Measurements from ENCODE around the gene ENDOV. TPM values are rescaled to one million over a fixed set of nuclear protein-coding genes. Genes with fewer than 3 reads are reported as not detected.

ENDOV gene
- total and polyA plus RNA-seq, 2 donors from 2014 or later, result 20.3 to 28.0 TPM

DNA sequence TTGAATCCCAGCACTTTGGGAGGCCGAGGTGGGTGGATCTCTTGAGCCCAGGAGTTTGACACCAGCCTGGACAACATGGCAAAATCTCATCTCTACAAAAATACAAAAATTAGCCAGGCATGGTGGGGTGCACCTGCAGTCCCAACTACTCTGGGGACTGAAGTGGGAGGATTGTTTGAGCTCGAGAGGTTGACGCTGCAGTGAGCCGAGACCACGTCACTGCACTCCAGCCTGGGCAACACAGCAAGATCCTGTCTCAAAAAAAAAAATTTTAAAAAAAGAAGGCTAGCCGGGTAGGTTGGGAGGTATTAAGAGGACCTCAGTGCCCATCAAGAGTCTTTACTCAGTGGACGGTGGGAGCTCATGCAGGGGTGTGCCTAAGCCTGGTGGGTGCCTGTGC, 65.3 kb downstream of the ENDOV start:
- no peak for FAIRE-seq
- TF ChIP-seq, protein P1, sequence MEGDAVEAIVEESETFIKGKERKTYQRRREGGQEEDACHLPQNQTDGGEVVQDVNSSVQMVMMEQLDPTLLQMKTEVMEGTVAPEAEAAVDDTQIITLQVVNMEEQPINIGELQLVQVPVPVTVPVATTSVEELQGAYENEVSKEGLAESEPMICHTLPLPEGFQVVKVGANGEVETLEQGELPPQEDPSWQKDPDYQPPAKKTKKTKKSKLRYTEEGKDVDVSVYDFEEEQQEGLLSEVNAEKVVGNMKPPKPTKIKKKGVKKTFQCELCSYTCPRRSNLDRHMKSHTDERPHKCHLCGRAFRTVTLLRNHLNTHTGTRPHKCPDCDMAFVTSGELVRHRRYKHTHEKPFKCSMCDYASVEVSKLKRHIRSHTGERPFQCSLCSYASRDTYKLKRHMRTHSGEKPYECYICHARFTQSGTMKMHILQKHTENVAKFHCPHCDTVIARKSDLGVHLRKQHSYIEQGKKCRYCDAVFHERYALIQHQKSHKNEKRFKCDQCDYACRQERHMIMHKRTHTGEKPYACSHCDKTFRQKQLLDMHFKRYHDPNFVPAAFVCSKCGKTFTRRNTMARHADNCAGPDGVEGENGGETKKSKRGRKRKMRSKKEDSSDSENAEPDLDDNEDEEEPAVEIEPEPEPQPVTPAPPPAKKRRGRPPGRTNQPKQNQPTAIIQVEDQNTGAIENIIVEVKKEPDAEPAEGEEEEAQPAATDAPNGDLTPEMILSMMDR (IDR thresholded peaks at IDR 0.05; ENCODE audit: borderline replicate concordance, extremely low read depth, insufficient read depth), result no peak
- H3K27me3 ChIP-seq (ENCODE audit: control insufficient read depth, insufficient read depth, low read length), result peaks cover 21% of the 10 kb centered on the region
- H3K4me1 ChIP-seq (ENCODE audit: control insufficient read depth in 2 of 3, insufficient read depth in 2 of 3, low read depth in 1 of 3, low read length in 3 of 3), result peaks cover 0 to 15% (median 0%) of the 10 kb centered on the region in 3 donors
- no peak for DNase-seq
- no peaks in the 10 kb centered on the region for H3K9me3 ChIP-seq (ENCODE audit: control insufficient read depth in 2 of 3, insufficient read depth in 1 of 3, low read length in 3 of 3)
- H3K36me3 ChIP-seq (ENCODE audit: control insufficient read depth in 2 of 3, insufficient read depth in 3 of 3, low read length in 3 of 3), result no peaks in the 10 kb centered on the region
- H3K27ac ChIP-seq (ENCODE audit: low read depth in 2 of 2, low read length in 2 of 2), result no peak overlapping the region
- no peak overlapping the region for H3K9ac ChIP-seq (ENCODE audit: low read length in 3 of 3)
- intact Hi-C loops (cut with DNase I), result no loop called here
- H3K4me3 ChIP-seq (ENCODE audit: low read length in 3 of 3), result no peak overlapping the region

DNA sequence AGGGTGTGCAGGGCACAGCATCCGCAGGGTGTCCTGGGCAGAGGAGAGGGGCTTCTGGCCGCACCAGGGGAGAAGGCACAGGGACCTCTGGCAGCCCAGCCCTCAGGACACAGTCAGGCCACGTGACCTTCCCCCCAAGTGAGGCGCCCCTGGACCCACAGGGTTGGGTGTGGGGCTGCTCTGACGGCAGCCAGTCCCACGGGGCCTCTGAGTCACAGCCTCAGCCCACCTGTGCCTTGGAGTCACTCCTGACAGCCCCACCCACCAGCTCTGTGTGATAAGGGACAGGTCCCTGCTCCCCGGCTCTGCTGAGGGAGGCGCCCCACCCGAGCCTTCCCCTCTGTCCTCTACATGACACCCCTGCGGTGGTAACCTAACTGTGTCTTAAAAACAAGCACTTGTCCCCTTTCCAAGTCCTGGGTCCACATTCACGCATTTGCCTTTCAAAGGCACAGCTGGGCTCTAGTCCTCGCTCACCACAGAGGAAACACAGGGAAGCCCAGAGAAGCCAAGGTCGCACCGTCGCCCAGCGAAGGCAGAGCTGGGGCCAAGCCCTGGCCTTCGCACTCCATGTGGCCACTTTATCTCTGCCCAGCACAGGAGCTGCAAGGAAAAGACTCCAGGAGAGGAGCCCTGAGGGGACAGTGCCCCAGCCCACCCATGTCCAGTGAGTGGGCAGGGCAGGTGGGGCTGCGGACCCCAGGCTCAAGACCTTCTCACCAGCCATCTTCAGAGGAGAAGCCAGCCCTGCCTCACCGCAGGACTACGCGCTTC, 66.5 kb downstream of the ENDOV start:
- Histone ChIP-seq H3K4me1 (ENCODE audit: control insufficient read depth in 2 of 3, insufficient read depth in 2 of 3, low read depth in 1 of 3, low read length in 3 of 3) (peaks cover 0 to 7% (median 0%) of the 10 kb centered on the region in 3 donors), H3K9me3 (ENCODE audit: control insufficient read depth in 2 of 3, insufficient read depth in 1 of 3, low read length in 3 of 3) (no peaks in the 10 kb centered on the region), H3K4me3 (ENCODE audit: low read length in 3 of 3) (no peak overlapping the region), H3K9ac (ENCODE audit: low read length in 3 of 3) (no peak overlapping the region), H3K27ac (ENCODE audit: low read depth in 2 of 2, low read length in 2 of 2) (no peak overlapping the region), H3K27me3 (ENCODE audit: control insufficient read depth, insufficient read depth, low read length) (peaks cover 21% of the 10 kb centered on the region), H3K36me3 (ENCODE audit: control insufficient read depth in 2 of 3, insufficient read depth in 3 of 3, low read length in 3 of 3) (no peaks in the 10 kb centered on the region)
- DNase-seq (no peak), FAIRE-seq (no peak)
- TF ChIP-seq, protein P1 (IDR thresholded peaks at IDR 0.05; ENCODE audit: borderline replicate concordance, extremely low read depth, insufficient read depth), result no peak
- intact Hi-C loops (cut with DNase I), result no loop called here

DNA sequence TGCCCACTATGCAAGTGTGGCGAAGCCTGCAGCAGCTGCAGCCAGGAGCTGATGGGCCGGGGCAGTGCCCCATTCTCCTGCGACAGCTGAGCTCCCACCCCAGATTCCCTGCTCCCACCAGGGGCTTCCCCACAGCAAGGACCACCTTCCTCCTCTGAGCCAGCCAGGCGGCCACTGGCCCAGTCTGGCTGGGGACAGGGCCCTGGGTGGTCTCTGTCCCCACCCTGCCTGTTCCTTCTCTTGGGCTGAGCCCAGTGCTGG, 67.0 kb downstream of the ENDOV start:
- no peak overlapping the region for H3K27ac ChIP-seq (ENCODE audit: low read depth in 2 of 2, low read length in 2 of 2)
- no peak overlapping the region for H3K4me3 ChIP-seq (ENCODE audit: low read length in 3 of 3)
- peaks cover 21% of the 10 kb centered on the region for H3K27me3 ChIP-seq (ENCODE audit: control insufficient read depth, insufficient read depth, low read length)
- FAIRE-seq (no peak), DNase-seq (peak in 1 of 5 donors; percentile 66)
- H3K9ac ChIP-seq (ENCODE audit: low read length in 3 of 3), result no peak overlapping the region
- peaks cover 0 to 7% (median 0%) of the 10 kb centered on the region in 3 donors for H3K4me1 ChIP-seq (ENCODE audit: control insufficient read depth in 2 of 3, insufficient read depth in 2 of 3, low read depth in 1 of 3, low read length in 3 of 3)
- H3K9me3 ChIP-seq (ENCODE audit: control insufficient read depth in 2 of 3, insufficient read depth in 1 of 3, low read length in 3 of 3), result peaks cover 0 to under 1% (median 0%) of the 10 kb centered on the region in 3 donors
- H3K36me3 ChIP-seq (ENCODE audit: control insufficient read depth in 2 of 3, insufficient read depth in 3 of 3, low read length in 3 of 3), result no peaks in the 10 kb centered on the region
- intact Hi-C loops (cut with DNase I), result no loop called here
- TF ChIP-seq, protein P1 (IDR thresholded peaks at IDR 0.05; ENCODE audit: borderline replicate concordance, extremely low read depth, insufficient read depth), result no peak

Measured in kidney (tissue), 14 donors.